Nephron progenitor cell (in vitro differentiated cells): Measurements from ENCODE around the gene SLC24A4.
A peak's percentile ranks its signal among the peaks of the same experiment; 100 is the strongest.

Experiments used
- DNase-seq: peaks from one replicate; pipeline ENCODE4 v3.0.0; 2021
- H3K27ac Mint-ChIP-seq: 2 replicates; pipeline ENCODE4 v1.8.0; 2021; ENCODE audit warnings: mild to moderate bottlenecking, moderate library complexity, mixed read lengths
- H3K27me3 Mint-ChIP-seq: 2 replicates; pipeline ENCODE4 v1.8.0; 2021; ENCODE audit warnings: mild to moderate bottlenecking, low read depth, mixed read lengths; ENCODE audit not compliant: poor library complexity
- H3K36me3 Mint-ChIP-seq: 2 replicates; pipeline ENCODE4 v1.8.0; 2021; ENCODE audit warnings: low read depth, mixed read lengths
- H3K4me1 Mint-ChIP-seq: 2 replicates; pipeline ENCODE4 v1.8.0; 2021; ENCODE audit warnings: mixed read lengths
- H3K4me3 Mint-ChIP-seq: 2 replicates; pipeline ENCODE4 v1.8.0; 2021; ENCODE audit warnings: mild to moderate bottlenecking, moderate library complexity, mixed read lengths
- H3K9me3 Mint-ChIP-seq: 2 replicates; pipeline ENCODE4 v1.8.0; 2021; ENCODE audit warnings: mild to moderate bottlenecking, moderate library complexity, mixed read lengths
- TF ChIP-seq, protein P1 (sequence below): fragments of 200-600 bp; sonication (generic); IDR thresholded peaks from 2 replicates; pipeline ENCODE4 v1.5.0; 2021; ENCODE audit warnings: antibody characterized with exemption

SLC24A4 gene, protein sequence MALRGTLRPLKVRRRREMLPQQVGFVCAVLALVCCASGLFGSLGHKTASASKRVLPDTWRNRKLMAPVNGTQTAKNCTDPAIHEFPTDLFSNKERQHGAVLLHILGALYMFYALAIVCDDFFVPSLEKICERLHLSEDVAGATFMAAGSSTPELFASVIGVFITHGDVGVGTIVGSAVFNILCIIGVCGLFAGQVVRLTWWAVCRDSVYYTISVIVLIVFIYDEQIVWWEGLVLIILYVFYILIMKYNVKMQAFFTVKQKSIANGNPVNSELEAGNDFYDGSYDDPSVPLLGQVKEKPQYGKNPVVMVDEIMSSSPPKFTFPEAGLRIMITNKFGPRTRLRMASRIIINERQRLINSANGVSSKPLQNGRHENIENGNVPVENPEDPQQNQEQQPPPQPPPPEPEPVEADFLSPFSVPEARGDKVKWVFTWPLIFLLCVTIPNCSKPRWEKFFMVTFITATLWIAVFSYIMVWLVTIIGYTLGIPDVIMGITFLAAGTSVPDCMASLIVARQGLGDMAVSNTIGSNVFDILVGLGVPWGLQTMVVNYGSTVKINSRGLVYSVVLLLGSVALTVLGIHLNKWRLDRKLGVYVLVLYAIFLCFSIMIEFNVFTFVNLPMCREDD

DNA sequence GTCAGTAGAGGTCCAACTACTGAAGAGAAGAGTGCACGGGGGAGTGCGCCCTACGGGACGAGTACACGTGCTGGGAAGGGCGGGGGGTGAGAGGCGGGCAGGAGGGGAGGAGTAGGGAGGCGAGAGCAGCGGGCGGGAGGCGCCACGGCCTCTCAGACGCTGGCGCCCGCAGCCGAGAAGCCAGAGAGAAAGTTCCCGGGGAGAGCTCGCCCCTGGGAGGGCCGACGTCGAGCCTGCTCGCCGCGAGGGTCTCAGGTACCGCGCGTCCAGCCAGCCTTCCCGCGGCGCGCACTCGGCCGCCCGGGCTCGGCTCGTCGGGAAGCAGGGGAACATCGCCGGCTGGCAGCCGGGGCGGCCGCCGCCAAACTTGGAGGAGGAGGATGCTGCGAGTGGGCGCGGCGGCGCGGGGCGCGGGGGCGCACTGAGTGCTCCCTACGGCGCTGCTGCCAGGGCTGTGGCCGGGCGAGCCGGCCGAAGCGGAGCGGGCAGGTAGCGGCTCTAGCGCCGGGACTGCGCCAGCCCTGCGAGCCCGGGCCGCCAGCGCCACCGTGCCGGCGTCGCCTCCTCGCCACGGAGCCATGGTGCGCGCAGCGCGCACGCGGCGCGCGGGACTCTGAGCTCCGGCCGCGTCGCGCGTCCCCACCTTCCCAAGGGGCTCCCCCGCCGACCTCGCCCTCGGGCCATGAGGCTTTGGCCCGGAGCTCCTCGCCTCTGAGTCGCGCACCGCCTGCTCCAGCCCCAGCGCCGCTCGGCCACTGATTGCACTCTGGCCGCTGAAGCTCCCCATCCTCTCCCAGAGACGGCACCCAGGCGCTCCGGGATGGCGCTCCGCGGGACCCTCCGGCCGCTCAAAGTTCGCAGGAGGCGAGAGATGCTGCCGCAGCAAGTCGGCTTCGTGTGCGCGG lies at the start of gene SLC24A4:
Gene SLC24A4, plus strand, starts transcription at position 155 of the 905 bp plus-strand sequence. Its CDS starts 666 bp downstream, at position 821.
- Mint-ChIP-seq H3K4me1 (peaks cover 9% of the 10 kb centered on the region), H3K27me3 (peaks cover 98% of the 10 kb centered on the region), H3K4me3 (peak within 1 kb of the TSS; percentile 78), H3K36me3 (no peaks in the 10 kb centered on the region), H3K9me3 (no peaks in the 10 kb centered on the region), H3K27ac (no peak within 1 kb of the TSS)
- TF ChIP-seq, protein P1, sequence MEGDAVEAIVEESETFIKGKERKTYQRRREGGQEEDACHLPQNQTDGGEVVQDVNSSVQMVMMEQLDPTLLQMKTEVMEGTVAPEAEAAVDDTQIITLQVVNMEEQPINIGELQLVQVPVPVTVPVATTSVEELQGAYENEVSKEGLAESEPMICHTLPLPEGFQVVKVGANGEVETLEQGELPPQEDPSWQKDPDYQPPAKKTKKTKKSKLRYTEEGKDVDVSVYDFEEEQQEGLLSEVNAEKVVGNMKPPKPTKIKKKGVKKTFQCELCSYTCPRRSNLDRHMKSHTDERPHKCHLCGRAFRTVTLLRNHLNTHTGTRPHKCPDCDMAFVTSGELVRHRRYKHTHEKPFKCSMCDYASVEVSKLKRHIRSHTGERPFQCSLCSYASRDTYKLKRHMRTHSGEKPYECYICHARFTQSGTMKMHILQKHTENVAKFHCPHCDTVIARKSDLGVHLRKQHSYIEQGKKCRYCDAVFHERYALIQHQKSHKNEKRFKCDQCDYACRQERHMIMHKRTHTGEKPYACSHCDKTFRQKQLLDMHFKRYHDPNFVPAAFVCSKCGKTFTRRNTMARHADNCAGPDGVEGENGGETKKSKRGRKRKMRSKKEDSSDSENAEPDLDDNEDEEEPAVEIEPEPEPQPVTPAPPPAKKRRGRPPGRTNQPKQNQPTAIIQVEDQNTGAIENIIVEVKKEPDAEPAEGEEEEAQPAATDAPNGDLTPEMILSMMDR: no peak
- DNase-seq: peak; percentile 60

DNA sequence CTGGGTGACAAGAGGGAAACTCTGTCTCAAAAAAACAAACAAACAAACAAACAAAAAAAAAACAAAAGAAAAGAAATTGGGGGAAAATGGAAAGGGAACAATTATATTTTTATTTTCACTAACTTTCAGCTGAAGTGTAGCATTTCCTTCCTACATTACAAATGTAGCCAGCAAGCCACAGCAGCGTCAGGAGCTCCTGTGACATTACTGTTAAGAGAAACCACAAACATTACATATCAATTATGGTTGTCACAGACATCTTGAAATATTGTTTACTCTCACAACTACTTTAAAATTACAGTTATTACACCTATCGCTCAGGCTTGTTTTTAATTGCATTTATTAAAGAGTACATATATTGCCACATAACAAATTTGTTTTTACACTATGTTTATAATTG lies 49.8 kb upstream of the SLC24A4 start:
- no peak overlapping the region for H3K4me3 Mint-ChIP-seq
- peaks cover 9% of the 10 kb centered on the region for H3K4me1 Mint-ChIP-seq
- DNase-seq: no peak
- H3K27me3 Mint-ChIP-seq: peaks cover 29% of the 10 kb centered on the region
- TF ChIP-seq, protein P1: no peak
- H3K36me3 Mint-ChIP-seq: no peaks in the 10 kb centered on the region
- H3K27ac Mint-ChIP-seq: no peak overlapping the region
- peaks cover 3% of the 10 kb centered on the region for H3K9me3 Mint-ChIP-seq

DNA sequence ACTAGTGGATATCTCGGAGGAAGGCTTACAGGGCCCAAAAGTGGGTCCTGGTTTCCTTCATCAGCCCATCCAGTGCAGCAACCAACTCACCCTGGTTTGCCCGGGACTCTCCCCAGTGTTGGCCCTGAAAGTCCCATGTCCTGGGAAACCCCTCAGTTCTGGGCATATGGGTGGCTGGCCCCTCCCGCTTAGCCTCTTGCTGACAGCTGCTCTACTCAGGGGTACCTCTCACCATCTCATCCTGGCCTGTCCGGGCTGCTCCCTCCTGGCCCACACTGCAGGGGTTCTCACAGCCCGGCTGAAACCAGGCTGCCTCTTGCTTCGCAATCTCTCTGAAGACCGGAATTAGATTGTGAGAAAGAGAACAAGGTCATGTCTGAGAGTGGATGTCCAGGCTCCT lies 48.9 kb upstream of the SLC24A4 start:
- Mint-ChIP-seq H3K27ac (no peak overlapping the region), H3K4me3 (no peak overlapping the region), H3K27me3 (peaks cover 23% of the 10 kb centered on the region), H3K36me3 (no peaks in the 10 kb centered on the region), H3K9me3 (peaks cover 3% of the 10 kb centered on the region), H3K4me1 (peaks cover 9% of the 10 kb centered on the region)
- TF ChIP-seq, protein P1: no peak
- no peak for DNase-seq

DNA sequence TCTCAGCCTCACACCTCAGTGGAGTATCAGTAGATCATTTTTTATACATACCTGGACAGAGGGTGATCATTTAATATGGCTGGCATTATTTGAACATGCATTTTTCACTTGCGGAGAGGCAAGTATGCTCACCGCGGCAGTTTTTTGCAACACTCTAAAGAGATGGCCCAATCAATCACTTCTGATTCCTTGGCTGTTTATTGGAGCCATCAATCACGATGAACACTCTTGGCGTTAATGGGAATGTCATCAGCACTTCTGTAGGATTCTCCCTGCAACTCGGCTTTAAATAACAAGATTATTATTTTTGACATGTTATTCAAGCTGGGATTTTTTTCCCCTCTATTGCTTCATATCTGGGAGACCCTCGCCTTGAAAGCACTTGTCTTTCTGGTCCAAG lies 46.9 kb upstream of the SLC24A4 start:
- TF ChIP-seq, protein P1: no peak
- peaks cover 32% of the 10 kb centered on the region for H3K27me3 Mint-ChIP-seq
- H3K36me3 Mint-ChIP-seq: no peaks in the 10 kb centered on the region
- H3K4me3 Mint-ChIP-seq: no peak overlapping the region
- DNase-seq: no peak
- no peak overlapping the region for H3K27ac Mint-ChIP-seq
- H3K9me3 Mint-ChIP-seq: no peaks in the 10 kb centered on the region
- H3K4me1 Mint-ChIP-seq: peaks cover 9% of the 10 kb centered on the region

DNA sequence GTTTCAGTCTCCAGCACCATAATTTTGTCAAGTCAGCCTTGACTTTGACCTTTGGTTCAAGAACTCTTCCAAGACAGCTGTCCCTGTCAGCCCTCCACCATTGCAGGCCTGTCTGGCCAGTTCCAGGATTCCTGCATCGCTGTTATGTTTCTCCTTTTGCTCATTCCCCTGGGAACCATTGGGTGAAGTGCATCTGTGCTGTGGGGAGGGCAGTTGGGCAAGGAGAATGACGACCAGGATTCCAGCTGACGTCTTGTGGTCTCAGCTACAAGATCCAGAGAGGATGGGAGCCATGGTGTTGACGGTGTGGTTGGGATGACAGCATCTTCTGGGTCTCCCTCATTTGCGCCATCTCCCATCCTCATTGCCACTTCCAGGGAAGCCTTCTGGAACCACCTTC lies 45.9 kb upstream of the SLC24A4 start:
- H3K27me3 Mint-ChIP-seq: peaks cover 32% of the 10 kb centered on the region
- H3K36me3 Mint-ChIP-seq: no peaks in the 10 kb centered on the region
- H3K4me3 Mint-ChIP-seq: no peak overlapping the region
- no peak for DNase-seq
- H3K27ac Mint-ChIP-seq: no peak overlapping the region
- TF ChIP-seq, protein P1: no peak
- peaks cover 9% of the 10 kb centered on the region for H3K4me1 Mint-ChIP-seq
- H3K9me3 Mint-ChIP-seq: no peaks in the 10 kb centered on the region
